ENCODE measurements around the gene CXXC5. TPM values are rescaled to one million over a fixed set of nuclear protein-coding genes. Genes with fewer than 3 reads are reported as not detected.
A peak's percentile ranks its signal among the peaks of the same experiment; 100 is the strongest.

Gene CXXC5
- total RNA-seq, 2 experiments from 2014 or later: 0.82 to 1.1 TPM

DNA sequence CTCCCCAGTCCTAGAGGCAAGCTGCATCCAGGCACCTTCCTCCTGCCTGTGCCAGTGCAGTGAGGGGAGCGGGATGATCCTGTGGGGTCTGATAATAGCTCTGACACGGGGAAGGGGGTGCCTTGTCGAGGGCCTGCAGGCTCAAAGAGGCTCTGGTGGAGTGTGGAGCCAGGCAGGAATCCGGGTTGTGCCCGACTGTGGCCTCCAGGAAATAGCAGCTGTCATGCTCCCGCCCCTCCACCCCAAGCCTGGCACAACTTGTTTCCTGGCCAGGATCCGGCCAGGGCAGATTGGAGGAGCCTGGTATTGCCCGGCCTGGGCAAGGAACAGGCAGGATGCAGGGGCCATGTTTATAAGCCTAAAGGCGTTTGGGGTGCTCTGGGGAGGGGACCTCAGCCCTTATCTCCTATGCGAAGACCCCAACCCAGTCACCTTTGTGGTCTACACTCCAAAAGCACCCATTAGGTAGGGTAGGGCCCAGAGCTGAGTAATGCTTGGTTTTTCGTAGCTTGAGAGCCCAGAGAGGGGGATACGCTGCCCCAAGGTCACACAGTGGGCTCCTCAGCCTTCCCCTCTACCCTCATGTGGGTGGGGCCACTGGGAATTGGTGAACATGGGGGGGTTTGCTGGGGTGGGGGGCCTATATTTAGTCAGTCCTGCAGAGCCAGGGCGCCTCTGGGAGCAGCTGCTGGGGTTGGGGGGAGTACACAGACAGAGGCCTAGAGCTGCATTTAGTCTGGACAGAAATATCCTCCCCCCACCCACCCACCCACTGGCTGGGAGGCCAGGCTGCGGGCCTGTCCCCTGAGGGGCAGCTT, 12.2 kb downstream of the CXXC5 start:
- ATAC-seq: no peak
- DNase-seq: no peak
- Mint-ChIP-seq H3K36me3 (ENCODE audit: low read depth) (no peaks in the 10 kb centered on the region), H3K4me1 (peaks cover 3% of the 10 kb centered on the region), H3K4me3 (no peak overlapping the region), H3K9me3 (ENCODE audit: low read depth) (no peaks in the 10 kb centered on the region), H3K27me3 (peaks cover 4% of the 10 kb centered on the region), H3K27ac (no peak overlapping the region)
- POLR2A ChIA-PET: no interaction called here
- CTCF ChIA-PET: interaction anchor here (1.4 kb wide), 1 partner anchor 309 kb away, joined by 4 read pairs; no protein-coding TSS in a partner anchor
- intact Hi-C loops (cut with DNase I, micrococcal nuclease): no loop called here

DNA sequence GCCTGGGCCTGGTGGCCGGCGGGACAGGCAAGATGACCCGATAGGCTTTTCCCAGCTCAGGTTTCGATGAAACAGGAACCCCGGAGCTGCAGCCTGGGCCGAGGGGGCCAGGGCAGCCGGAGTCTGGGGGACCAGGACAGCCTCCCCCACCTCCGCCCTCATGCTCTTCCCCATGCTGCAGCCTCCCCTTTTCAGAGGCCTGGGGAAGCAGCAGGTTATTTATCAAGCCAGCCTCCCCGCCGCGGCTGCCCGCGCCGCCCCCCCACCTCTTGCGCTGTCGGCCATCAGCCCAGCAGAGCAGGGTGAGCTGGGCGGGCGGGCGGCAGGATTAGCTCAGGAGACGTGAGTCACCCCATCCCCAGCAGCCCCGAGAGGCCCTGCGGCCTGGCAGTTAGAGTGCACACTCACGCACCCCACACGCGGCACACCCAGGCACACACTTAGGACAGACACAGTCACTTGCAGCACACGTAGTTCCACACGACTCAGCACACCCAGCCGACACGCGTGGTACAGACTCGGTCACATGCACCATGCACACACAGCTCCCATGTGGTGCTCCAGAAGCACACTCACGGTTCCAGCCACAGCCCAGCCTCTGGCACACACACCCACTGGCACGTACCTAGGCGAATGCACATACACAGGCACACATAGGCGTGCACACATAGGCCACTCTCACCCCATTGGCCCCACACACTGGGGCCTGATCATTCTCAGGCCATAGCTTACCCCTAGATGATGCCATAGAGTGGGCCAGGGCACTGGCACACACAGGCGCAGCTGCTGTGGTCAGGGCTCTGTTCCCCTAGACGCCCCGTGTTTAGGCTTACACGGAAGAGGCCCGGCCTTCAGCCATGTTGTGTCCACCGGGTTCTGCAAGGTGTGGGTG, 13.0 kb downstream of the CXXC5 start:
- Mint-ChIP-seq H3K9me3 (ENCODE audit: low read depth) (no peaks in the 10 kb centered on the region), H3K36me3 (ENCODE audit: low read depth) (no peaks in the 10 kb centered on the region), H3K4me3 (no peak overlapping the region), H3K27ac (no peak overlapping the region), H3K4me1 (peaks cover 3% of the 10 kb centered on the region), H3K27me3 (peaks cover 4% of the 10 kb centered on the region)
- ATAC-seq (no peak), DNase-seq (no peak)
- POLR2A ChIA-PET: no interaction called here
- CTCF ChIA-PET: interaction anchor here (0.6 to 1.4 kb wide), 3 partner anchors 24 to 1143 kb away, joined by 3 to 4 read pairs (median 3); no protein-coding TSS in a partner anchor
- intact Hi-C loops (cut with DNase I, micrococcal nuclease): no loop called here

DNA sequence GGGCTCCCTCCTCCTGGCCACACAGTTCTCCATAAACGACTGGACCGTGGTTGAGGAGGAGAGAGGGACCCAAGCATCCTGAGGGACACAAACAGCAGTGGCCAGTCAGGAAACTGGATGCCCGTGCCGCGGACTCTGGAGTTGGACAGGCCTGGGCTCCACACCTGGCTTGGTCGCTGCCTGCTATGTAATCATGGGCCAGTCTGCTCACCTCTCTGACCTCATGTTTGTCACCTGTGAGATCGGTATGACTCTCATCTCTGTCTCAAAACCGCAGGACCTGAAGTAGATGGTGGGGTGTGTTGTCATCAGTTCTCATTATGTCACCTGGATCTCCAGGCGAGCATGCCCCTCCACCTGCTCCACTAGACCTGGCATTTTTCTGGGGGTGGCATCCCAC, 14.5 kb downstream of the CXXC5 start:
- H3K36me3 Mint-ChIP-seq (ENCODE audit: low read depth): no peaks in the 10 kb centered on the region

DNA sequence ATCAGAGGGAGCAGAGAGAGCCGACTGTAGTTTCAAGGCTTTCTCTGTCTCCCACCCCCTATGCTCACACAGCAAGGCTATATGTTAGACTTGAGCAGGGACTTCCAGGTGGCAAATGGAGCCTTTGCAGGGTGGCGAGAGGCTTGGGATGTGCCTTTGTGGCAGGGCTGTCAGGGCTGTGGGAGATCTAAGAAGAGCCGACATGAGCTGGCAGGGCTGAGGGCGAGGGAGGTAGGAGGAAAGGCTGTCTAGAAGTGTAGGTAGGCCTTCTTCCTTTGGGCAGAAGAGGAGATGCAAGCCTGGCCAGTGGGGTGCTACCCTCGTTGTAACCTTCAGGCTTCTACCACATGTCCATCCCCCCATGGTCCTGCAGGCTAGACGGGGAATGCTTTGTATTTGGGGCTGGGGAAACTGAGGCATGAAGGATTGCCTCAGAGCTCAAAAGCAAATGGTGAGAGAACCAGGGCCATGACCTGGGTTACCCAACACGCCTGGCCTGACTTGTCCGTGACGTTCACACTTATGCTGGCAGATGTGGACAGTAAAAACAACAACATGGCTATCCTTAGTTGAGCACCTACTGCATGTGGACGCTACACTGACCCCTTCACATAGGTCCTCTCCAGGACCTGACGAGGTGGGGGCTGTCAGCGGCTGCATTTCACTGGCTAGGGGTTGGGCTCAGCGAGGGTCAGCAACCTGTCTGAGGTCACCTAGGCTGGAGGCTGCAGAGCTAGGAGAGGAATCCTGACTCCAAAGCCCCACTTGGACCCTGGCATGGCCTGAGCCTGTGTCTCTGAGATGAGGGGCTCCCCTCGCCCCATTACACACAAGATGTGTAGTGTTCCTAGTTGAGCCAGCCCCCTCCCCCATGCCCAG, 15.3 kb downstream of the CXXC5 start:
- no peak for DNase-seq
- no peak overlapping the region for H3K4me3 Mint-ChIP-seq
- H3K27me3 Mint-ChIP-seq: peaks cover 2% of the 10 kb centered on the region
- intact Hi-C loops (cut with DNase I, micrococcal nuclease): no loop called here
- H3K36me3 Mint-ChIP-seq (ENCODE audit: low read depth): no peaks in the 10 kb centered on the region
- CTCF ChIA-PET: interaction anchor here (0.6 to 0.7 kb wide), 2 partner anchors 11 to 21 kb away, joined by 3 to 4 read pairs; no protein-coding TSS in a partner anchor
- POLR2A ChIA-PET: no interaction called here
- no peak overlapping the region for H3K27ac Mint-ChIP-seq
- no peaks in the 10 kb centered on the region for H3K9me3 Mint-ChIP-seq (ENCODE audit: low read depth)
- H3K4me1 Mint-ChIP-seq: peaks cover 16% of the 10 kb centered on the region
- ATAC-seq: no peak

More for the DNA sequence above, 14.5 kb downstream of the CXXC5 start:
- DNase-seq (no peak), ATAC-seq (no peak)
- Mint-ChIP-seq H3K4me3 (no peak overlapping the region), H3K9me3 (ENCODE audit: low read depth) (no peaks in the 10 kb centered on the region), H3K27ac (no peak overlapping the region), H3K27me3 (peaks cover 4% of the 10 kb centered on the region), H3K4me1 (peaks cover 14% of the 10 kb centered on the region)
- intact Hi-C loops (cut with DNase I, micrococcal nuclease): no loop called here
- POLR2A ChIA-PET: no interaction called here
- CTCF ChIA-PET: interaction anchor here (0.7 kb wide), 1 partner anchor 12 kb away, joined by 3 read pairs; no protein-coding TSS in a partner anchor

DNA sequence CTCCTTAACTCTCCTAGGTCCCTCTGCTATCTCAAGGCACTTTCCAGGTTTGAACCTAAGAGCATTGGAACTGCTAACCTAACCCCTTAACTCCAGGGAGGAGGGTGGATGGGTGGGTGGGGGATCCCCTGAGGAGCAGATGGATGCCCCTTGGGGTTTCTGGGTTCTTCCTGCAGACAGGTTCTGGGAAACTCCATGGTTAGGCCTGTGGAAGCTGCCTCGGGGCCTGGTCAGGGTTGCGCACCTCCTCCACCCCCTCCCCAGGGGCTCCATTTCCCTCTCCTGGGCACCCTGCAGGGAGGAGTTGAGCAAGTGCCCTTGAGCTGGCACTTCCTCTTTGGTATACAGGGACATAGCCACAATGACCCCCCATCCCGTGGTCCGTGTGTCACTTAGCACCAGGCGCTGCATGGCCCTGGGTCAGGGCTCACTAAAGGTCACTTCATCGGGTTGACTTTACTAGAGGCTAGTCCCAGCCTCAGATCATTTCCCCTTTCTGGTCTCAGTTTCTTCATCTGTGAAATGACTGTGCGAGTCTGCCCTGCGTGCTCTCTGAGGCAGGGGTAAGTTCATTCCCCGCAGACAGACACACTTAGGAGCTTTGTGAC, 16.0 kb downstream of the CXXC5 start:
- ChIA-PET POLR2A (no interaction called here), CTCF (interaction anchor here (0.6 to 0.8 kb wide), 2 partner anchors 21 to 31 kb away, joined by 3 to 4 read pairs; no protein-coding TSS in a partner anchor)
- no peaks in the 10 kb centered on the region for H3K9me3 Mint-ChIP-seq (ENCODE audit: low read depth)
- ATAC-seq (no peak), DNase-seq (no peak)
- no peak overlapping the region for H3K4me3 Mint-ChIP-seq
- no peak overlapping the region for H3K27ac Mint-ChIP-seq
- peaks cover 1% of the 10 kb centered on the region for H3K27me3 Mint-ChIP-seq
- H3K4me1 Mint-ChIP-seq: peaks cover 18% of the 10 kb centered on the region
- no peaks in the 10 kb centered on the region for H3K36me3 Mint-ChIP-seq (ENCODE audit: low read depth)
- intact Hi-C loops (cut with DNase I, micrococcal nuclease): no loop called here

DNA sequence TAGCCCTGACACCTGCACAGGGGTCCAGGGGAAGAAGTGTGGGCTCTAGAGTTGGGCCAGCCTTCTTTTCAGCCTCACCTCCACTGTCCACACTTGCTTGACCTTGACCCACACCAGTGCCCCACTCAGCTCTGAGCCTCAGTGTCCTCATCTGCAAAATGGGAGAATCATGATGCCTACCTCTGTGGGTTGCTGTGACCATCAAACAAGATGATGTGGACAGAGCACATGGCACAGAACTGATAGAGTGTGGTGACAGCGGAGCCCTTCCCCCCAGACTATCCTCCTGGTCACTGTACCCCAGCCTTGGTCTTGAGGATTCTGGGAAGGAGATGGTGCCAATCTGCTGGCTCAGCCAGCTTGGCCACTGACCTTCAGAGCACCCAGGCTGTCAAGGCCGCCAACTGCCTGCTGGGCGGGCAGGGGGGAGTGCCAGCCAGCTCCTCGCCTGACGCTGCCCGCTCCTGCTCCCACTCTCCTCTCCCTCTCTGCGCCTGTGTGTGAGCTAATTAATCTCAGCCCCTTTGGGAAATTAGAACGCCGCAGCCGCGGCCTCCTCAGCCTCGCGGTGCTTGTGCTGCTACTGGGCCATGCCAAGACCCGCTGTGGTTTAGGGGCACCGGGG, 16.7 kb downstream of the CXXC5 start:
- CTCF ChIA-PET: interaction anchor here (0.8 kb wide), 1 partner anchor 31 kb away, joined by 3 read pairs; no protein-coding TSS in a partner anchor
- Mint-ChIP-seq H3K27me3 (peaks cover 6% of the 10 kb centered on the region), H3K36me3 (ENCODE audit: low read depth) (no peaks in the 10 kb centered on the region), H3K27ac (no peak overlapping the region), H3K9me3 (ENCODE audit: low read depth) (no peaks in the 10 kb centered on the region), H3K4me3 (no peak overlapping the region), H3K4me1 (peaks cover 23% of the 10 kb centered on the region)
- POLR2A ChIA-PET: no interaction called here
- DNase-seq (no peak), ATAC-seq (no peak)
- intact Hi-C loops (cut with DNase I, micrococcal nuclease): no loop called here

DNA sequence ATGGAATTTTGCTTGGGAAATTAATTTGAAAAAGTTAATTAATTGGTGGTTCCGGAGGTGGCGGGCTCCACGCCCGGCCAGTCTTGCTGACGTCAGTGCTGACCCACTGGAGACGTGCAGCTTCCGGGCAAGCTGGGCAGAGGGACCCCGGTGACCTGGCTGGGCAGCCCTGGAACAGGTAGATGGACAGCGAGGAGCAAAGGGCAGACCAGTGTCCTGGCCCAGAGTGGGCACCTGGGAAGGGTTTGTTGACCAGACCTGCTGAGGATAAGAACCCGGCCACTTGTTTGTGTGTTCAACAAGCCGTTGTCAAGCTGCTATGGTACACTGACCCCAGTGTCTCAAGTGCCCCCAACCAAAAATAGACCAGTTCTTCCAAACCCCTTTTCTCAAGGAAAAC, 17.5 kb downstream of the CXXC5 start:
- Mint-ChIP-seq H3K36me3 (ENCODE audit: low read depth) (no peaks in the 10 kb centered on the region), H3K4me1 (peaks cover 30% of the 10 kb centered on the region), H3K4me3 (no peak overlapping the region), H3K27ac (no peak overlapping the region), H3K9me3 (ENCODE audit: low read depth) (no peaks in the 10 kb centered on the region), H3K27me3 (peaks cover 8% of the 10 kb centered on the region)
- DNase-seq: no peak
- ChIA-PET POLR2A (no interaction called here), CTCF (interaction anchor here (0.5 kb wide), 1 partner anchor 65 kb away, joined by 3 read pairs; no protein-coding TSS in a partner anchor)
- no peak for ATAC-seq
- intact Hi-C loops (cut with DNase I, micrococcal nuclease): no loop called here

DNA sequence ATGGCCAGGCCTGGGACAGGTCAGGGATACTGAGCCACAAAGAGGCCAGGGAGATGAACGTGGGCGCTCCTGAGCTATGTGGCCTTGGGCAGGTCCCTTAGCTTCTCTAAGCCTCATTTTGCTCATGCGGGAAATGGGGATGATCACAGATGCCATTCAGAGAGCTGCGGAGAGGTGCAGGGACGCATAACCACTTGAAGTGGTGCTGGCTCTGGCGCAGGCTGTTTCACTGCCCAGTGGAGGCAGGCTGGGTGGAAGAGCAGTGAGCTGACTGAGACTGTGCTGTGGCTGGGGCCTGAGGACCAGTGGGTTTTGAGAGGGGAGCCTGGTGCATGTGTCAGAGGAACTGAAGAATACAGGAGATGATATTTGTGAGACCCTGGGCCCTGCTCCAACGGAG, 18.4 kb downstream of the CXXC5 start:
- DNase-seq (no peak), ATAC-seq (no peak)
- H3K4me3 Mint-ChIP-seq: no peak overlapping the region
- H3K27me3 Mint-ChIP-seq: peaks cover 8% of the 10 kb centered on the region
- POLR2A ChIA-PET: no interaction called here
- no peaks in the 10 kb centered on the region for H3K9me3 Mint-ChIP-seq (ENCODE audit: low read depth)
- intact Hi-C loops (cut with DNase I, micrococcal nuclease): no loop called here
- CTCF ChIA-PET: interaction anchor here (0.6 to 1.4 kb wide), 4 partner anchors 23 to 382 kb away, joined by 3 to 4 read pairs (median 4); no protein-coding TSS in a partner anchor
- peaks cover 30% of the 10 kb centered on the region for H3K4me1 Mint-ChIP-seq
- H3K36me3 Mint-ChIP-seq (ENCODE audit: low read depth): no peaks in the 10 kb centered on the region
- no peak overlapping the region for H3K27ac Mint-ChIP-seq

DNA sequence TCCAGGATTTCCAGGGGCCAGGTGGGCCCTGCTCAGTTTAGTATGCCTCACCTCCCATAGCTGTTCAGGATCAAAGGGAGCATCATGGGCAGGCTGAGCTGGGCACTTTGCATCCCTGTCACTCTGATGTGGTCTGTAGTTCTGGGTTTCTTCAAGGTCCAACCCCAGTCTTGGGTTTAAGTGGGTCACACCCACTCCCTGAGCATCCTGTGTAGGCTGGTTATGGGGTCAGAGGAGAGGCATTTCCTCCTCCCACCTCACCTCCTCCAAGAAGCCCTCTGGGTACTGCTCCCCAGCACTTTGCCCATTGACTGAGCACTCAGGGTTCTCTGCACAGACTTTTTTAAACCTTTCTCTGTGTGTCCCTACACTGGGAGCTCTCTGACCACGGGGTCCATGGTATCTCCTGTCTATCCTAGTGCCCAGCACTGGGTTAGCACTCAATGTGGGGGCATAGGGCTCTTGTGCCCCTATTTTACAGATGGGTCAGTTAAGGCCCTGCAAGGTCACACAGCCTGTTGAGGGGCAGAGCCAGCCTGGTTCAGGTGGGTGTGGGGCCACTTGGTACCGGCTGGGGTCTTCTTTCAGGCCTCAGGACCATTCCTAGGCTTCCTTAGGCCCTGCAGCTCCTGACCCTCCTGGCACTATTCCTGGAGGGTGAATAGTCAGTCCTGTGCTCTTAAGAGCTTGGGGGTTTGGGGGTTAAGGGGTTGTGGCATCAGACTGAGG, 19.0 kb downstream of the CXXC5 start:
- intact Hi-C loops (cut with DNase I, micrococcal nuclease): no loop called here
- Mint-ChIP-seq H3K27ac (no peak overlapping the region), H3K36me3 (ENCODE audit: low read depth) (no peaks in the 10 kb centered on the region), H3K4me1 (peaks cover 30% of the 10 kb centered on the region), H3K27me3 (peaks cover 8% of the 10 kb centered on the region), H3K9me3 (ENCODE audit: low read depth) (no peaks in the 10 kb centered on the region), H3K4me3 (no peak overlapping the region)
- CTCF ChIA-PET: interaction anchor here (1.0 to 1.4 kb wide), 3 partner anchors 23 to 98 kb away, joined by 3 to 4 read pairs (median 4); no protein-coding TSS in a partner anchor
- POLR2A ChIA-PET: interaction anchor here (0.5 to 1.4 kb wide), 2 partner anchors 34 to 847 kb away, joined by 3 to 5 read pairs; no protein-coding TSS in a partner anchor
- DNase-seq (no peak), ATAC-seq (no peak)

DNA sequence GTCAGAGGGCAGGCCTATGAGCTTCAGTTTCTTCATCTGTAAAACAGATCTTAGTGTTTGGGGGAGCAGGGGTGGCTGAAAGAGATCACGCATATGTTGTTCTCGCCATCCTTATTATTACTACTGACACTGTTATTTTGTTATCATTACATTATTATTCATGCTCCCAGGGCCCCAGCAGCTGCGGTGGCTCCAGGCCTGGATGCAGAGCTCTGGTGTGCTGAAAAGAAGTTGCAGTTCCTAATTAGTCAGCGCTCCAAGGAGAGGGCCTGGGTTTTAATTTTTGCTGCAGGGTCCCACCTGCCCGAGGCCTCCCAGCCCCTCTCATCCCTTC, 19.5 kb downstream of the CXXC5 start:
- H3K36me3 Mint-ChIP-seq (ENCODE audit: low read depth): no peaks in the 10 kb centered on the region
- ChIA-PET CTCF (no interaction called here), POLR2A (interaction anchor here (1.4 kb wide), 1 partner anchor 34 kb away, joined by 3 read pairs; no protein-coding TSS in a partner anchor)
- H3K4me1 Mint-ChIP-seq: peaks cover 30% of the 10 kb centered on the region
- ATAC-seq: no peak
- peak overlapping the region; percentile 34 for H3K4me3 Mint-ChIP-seq
- no peak overlapping the region for H3K27ac Mint-ChIP-seq
- DNase-seq: no peak
- H3K27me3 Mint-ChIP-seq: peaks cover 8% of the 10 kb centered on the region
- intact Hi-C loops (cut with DNase I, micrococcal nuclease): no loop called here
- H3K9me3 Mint-ChIP-seq (ENCODE audit: low read depth): no peaks in the 10 kb centered on the region

All from activated CD4-positive, alpha-beta T cell treated with anti-CD3 and anti-CD28 coated beads for 36 hours (primary cell).